ENCODE data around the gene TRAPPC2. TPM values are rescaled to one million over a fixed set of nuclear protein-coding genes. Genes with fewer than 3 reads are reported as not detected.
A peak's percentile ranks its signal among the peaks of the same experiment; 100 is the strongest.

The TRAPPC2 gene
- total and polyA plus RNA-seq, 9 of the 15 experiments (the other 6 are each of a cell fraction or from before 2014, with no cell fraction given) = 10.3 to 30.6 (median 18.6) TPM

DNA sequence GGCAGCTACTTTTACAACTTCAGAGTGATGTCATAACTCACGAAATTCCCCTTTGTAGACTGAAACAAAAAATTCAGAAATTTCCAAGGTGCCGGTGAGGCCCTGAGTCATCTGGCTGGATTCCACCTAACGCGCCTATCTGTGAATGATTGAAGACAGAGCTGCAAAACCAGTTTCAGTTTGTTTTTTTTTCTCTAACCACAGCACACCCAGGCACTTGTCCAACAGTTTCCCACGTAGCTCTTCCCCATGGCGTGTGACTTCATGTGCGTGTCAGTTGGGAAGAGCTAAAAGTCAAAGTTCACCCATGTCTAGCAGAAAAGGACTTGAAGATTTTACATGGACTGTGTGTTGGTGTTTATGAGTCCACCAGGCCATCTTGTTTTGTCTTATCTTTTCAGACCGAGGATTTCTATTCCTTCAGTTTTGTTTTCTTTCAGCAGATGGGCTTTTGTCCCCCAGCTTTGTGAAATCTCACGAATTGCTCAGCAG is 65.1 kb downstream of the TRAPPC2 start (continued):
- TF ChIP-seq MEF2A (IDR thresholded peaks at IDR 0.05; ENCODE audit: control insufficient read depth, low read depth, low read length) (no peak), PHB (CRISPR knock-in tag; IDR thresholded peaks at IDR 0.05) (no peak), BRF1 (IDR thresholded peaks at IDR 0.05; ENCODE audit: borderline replicate concordance, extremely low read depth, insufficient read length) (no peak), ZNF347 (CRISPR knock-in tag; IDR thresholded peaks at IDR 0.05; ENCODE audit: low read depth) (no peak), RBM17 (IDR thresholded peaks at IDR 0.05; ENCODE audit: borderline replicate concordance, low read depth, low read length) (no peak), MEIS2 (IDR thresholded peaks at IDR 0.05; ENCODE audit: partially characterized antibody) (peak; percentile 73), TCF7 (IDR thresholded peaks at IDR 0.05; ENCODE audit: borderline replicate concordance) (no peak), ZNF384 (IDR thresholded peaks at IDR 0.05; ENCODE audit: low read depth, low read length) (peak; percentile 82), KLF1 (tag; IDR thresholded peaks at IDR 0.05) (no peak), C11orf30 (IDR thresholded peaks at IDR 0.05; ENCODE audit: low read depth) (no peak), PTBP1 (IDR thresholded peaks at IDR 0.05; ENCODE audit: low read depth, low read length) (no peak), FOXA1 (IDR thresholded peaks at IDR 0.05; ENCODE audit: borderline replicate concordance) (no peak), DIDO1 (tag; IDR thresholded peaks at IDR 0.05; ENCODE audit: low read depth) (no peak), ZFPM2 (CRISPR knock-in tag; IDR thresholded peaks at IDR 0.05) (no peak), NRF1 (conservative IDR thresholded peaks at IDR 0.05 in 1 of 2, IDR thresholded peaks at IDR 0.05 in 1 of 2) (no peak), POLR2G (IDR thresholded peaks at IDR 0.05; ENCODE audit: low read depth, low read length) (no peak), SAFB2 (IDR thresholded peaks at IDR 0.05; ENCODE audit: borderline replicate concordance, low read depth, low read length, severe bottlenecking) (no peak), FOXA3 (CRISPR knock-in tag; conservative IDR thresholded peaks at IDR 0.05 in 1 of 2, IDR thresholded peaks at IDR 0.05 in 1 of 2) (no peak), SRSF3 (IDR thresholded peaks at IDR 0.05; ENCODE audit: insufficient read depth, low read length) (no peak)
- TF ChIP-seq, protein P1, sequence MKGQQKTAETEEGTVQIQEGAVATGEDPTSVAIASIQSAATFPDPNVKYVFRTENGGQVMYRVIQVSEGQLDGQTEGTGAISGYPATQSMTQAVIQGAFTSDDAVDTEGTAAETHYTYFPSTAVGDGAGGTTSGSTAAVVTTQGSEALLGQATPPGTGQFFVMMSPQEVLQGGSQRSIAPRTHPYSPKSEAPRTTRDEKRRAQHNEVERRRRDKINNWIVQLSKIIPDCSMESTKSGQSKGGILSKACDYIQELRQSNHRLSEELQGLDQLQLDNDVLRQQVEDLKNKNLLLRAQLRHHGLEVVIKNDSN (CRISPR knock-in tag; IDR thresholded peaks at IDR 0.05) = no peak
- TF ChIP-seq, protein P2, sequence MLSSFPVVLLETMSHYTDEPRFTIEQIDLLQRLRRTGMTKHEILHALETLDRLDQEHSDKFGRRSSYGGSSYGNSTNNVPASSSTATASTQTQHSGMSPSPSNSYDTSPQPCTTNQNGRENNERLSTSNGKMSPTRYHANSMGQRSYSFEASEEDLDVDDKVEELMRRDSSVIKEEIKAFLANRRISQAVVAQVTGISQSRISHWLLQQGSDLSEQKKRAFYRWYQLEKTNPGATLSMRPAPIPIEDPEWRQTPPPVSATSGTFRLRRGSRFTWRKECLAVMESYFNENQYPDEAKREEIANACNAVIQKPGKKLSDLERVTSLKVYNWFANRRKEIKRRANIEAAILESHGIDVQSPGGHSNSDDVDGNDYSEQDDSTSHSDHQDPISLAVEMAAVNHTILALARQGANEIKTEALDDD (IDR thresholded peaks at IDR 0.05) = peak; percentile 60
- TF ChIP-seq, protein P3, sequence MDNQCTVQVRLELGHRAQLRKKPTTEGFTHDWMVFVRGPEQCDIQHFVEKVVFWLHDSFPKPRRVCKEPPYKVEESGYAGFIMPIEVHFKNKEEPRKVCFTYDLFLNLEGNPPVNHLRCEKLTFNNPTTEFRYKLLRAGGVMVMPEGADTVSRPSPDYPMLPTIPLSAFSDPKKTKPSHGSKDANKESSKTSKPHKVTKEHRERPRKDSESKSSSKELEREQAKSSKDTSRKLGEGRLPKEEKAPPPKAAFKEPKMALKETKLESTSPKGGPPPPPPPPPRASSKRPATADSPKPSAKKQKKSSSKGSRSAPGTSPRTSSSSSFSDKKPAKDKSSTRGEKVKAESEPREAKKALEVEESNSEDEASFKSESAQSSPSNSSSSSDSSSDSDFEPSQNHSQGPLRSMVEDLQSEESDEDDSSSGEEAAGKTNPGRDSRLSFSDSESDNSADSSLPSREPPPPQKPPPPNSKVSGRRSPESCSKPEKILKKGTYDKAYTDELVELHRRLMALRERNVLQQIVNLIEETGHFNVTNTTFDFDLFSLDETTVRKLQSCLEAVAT (IDR thresholded peaks at IDR 0.05) = no peak
- TF ChIP-seq, protein P4, sequence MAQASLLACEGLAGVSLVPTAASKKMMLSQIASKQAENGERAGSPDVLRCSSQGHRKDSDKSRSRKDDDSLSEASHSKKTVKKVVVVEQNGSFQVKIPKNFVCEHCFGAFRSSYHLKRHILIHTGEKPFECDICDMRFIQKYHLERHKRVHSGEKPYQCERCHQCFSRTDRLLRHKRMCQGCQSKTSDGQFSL (CRISPR knock-in tag; IDR thresholded peaks at IDR 0.05) = no peak
- TF ChIP-seq, protein P4 (tag; IDR thresholded peaks at IDR 0.05) = no peak
- TF ChIP-seq, protein P5, sequence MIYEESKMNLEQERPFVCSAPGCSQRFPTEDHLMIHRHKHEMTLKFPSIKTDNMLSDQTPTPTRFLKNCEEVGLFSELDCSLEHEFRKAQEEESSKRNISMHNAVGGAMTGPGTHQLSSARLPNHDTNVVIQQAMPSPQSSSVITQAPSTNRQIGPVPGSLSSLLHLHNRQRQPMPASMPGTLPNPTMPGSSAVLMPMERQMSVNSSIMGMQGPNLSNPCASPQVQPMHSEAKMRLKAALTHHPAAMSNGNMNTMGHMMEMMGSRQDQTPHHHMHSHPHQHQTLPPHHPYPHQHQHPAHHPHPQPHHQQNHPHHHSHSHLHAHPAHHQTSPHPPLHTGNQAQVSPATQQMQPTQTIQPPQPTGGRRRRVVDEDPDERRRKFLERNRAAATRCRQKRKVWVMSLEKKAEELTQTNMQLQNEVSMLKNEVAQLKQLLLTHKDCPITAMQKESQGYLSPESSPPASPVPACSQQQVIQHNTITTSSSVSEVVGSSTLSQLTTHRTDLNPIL (CRISPR knock-in tag; IDR thresholded peaks at IDR 0.05) = no peak

Data from K562 (cell line).